Cardiac fibroblast (primary cell): Measurements from ENCODE around the gene TGFB2.

Experiments
- DNase-seq, 2 donors: peaks; one replicate each; pipeline versions ENCODE4 v3.0.0 to v3.0.0-alpha.2; 2010; ENCODE audit warnings: low read depth in 2 of 2
- H3K4me3 ChIP-seq, 2 donors: replicated peaks in 1 of 2; 1 replicate in 1 of 2; 2 replicates in 1 of 2; pipeline ENCODE4 v1.5.1; 2011; ENCODE audit warnings: low read depth in 2 of 2, low read length in 2 of 2, mild to moderate bottlenecking in 2 of 2, moderate library complexity in 1 of 2
- CTCF ChIP-seq: IDR thresholded peaks from one replicate; pipeline ENCODE4 v1.5.1; 2011; ENCODE audit warnings: low read depth, mild to moderate bottlenecking, low read length, inconsistent platforms

The TGFB2 gene

GRCh38 chr1:218402786-218403120, 57.6 kb downstream of the TGFB2 start:
- TF ChIP-seq CTCF = no peak
- DNase-seq = no peak
- H3K4me3 ChIP-seq = no peak overlapping the region

GRCh38 chr1:218403300-218403699, 58.2 kb downstream of the TGFB2 start:
- H3K4me3 ChIP-seq = no peak overlapping the region
- no peak for TF ChIP-seq CTCF
- no peak for DNase-seq

GRCh38 chr1:218407630-218408029, 62.5 kb downstream of the TGFB2 start:
- TF ChIP-seq CTCF = no peak

GRCh38 chr1:218408135-218408534, 63.0 kb downstream of the TGFB2 start:
- TF ChIP-seq CTCF = no peak

More at GRCh38 chr1:218407630-218408029, 62.5 kb downstream of the TGFB2 start:
- DNase-seq = no peak
- no peak overlapping the region for H3K4me3 ChIP-seq

GRCh38 chr1:218408942-218409341, 63.8 kb downstream of the TGFB2 start:
- no peak for TF ChIP-seq CTCF
- peak in 1 of 2 donors; percentile 13 for DNase-seq
- H3K4me3 ChIP-seq = no peak overlapping the region

More at GRCh38 chr1:218408135-218408534, 63.0 kb downstream of the TGFB2 start:
- DNase-seq = no peak
- H3K4me3 ChIP-seq = no peak overlapping the region

- TF ChIP-seq CTCF = no peak
- no peak overlapping the region for H3K4me3 ChIP-seq
- DNase-seq = peak in 1 of 2 donors; percentile 46
These were observed 64.9 kb downstream of the TGFB2 start for GRCh38 chr1:218409946-218410510.

- no peak overlapping the region for H3K4me3 ChIP-seq
- no peak for TF ChIP-seq CTCF
These were observed 66.0 kb downstream of the TGFB2 start for GRCh38 chr1:218411101-218411500.

More at GRCh38 chr1:218411101-218411500, 66.0 kb downstream of the TGFB2 start:
- no peak for DNase-seq
